Measurements from ENCODE around the gene ENTREP1. TPM values are rescaled to one million over a fixed set of nuclear protein-coding genes. Genes with fewer than 3 reads are reported as not detected.
A peak's percentile ranks its signal among the peaks of the same experiment; 100 is the strongest.

Gene ENTREP1
- total and polyA plus RNA-seq, 2 experiments from 2014 or later: 5.7 to 10.0 TPM

GRCh38 chr9:69313175-69313574 lies 11.8 kb upstream of the ENTREP1 start:
- Mint-ChIP-seq H3K36me3 (ENCODE audit: low read depth) (peaks cover 52% of the 10 kb centered on the region), H3K27me3 (ENCODE audit: insufficient read depth, low read depth, poor library complexity) (peaks cover 4% of the 10 kb centered on the region), H3K27ac (no peak overlapping the region), H3K4me1 (peaks cover 10% of the 10 kb centered on the region), H3K4me3 (no peak overlapping the region), H3K9me3 (peaks cover 67% of the 10 kb centered on the region)
- ATAC-seq (no peak), DNase-seq (ENCODE audit: low spot score) (peak; percentile 49)
- peaks cover 6% of the 10 kb centered on the region; the same call in 1 of the 2 replicates for H3K9me2 ChIP-seq (ENCODE audit: insufficient read depth)
- H3K4me2 ChIP-seq: no peak overlapping the region
- no peak overlapping the region for H2AFZ ChIP-seq
- H3K4me1 ChIP-seq (ENCODE audit: insufficient read depth): peaks cover under 1% of the 10 kb centered on the region; the same call in 1 of the 2 replicates
- TF ChIP-seq EZH2 (IDR thresholded peaks at IDR 0.05; ENCODE audit: low read depth, unreplicated experiment) (no peak), JUNB (IDR thresholded peaks at IDR 0.05; ENCODE audit: unreplicated experiment) (no peak), REST (IDR thresholded peaks at IDR 0.05; ENCODE audit: unreplicated experiment) (no peak), ZNF462 (CRISPR knock-in tag; IDR thresholded peaks at IDR 0.05) (no peak), CREB1 (CRISPR knock-in tag; IDR thresholded peaks at IDR 0.05; ENCODE audit: low read depth) (no peak), STAT1 (IDR thresholded peaks at IDR 0.05; ENCODE audit: unreplicated experiment) (no peak), EZH2phosphoT487 (IDR thresholded peaks at IDR 0.05; ENCODE audit: unreplicated experiment) (no peak), ZNF331 (CRISPR knock-in tag; IDR thresholded peaks at IDR 0.05; ENCODE audit: low read depth) (no peak), NANOG (IDR thresholded peaks at IDR 0.05; ENCODE audit: borderline replicate concordance) (no peak), ZNF114 (CRISPR knock-in tag; IDR thresholded peaks at IDR 0.05) (no peak), POLR2AphosphoS5 (IDR thresholded peaks at IDR 0.05; ENCODE audit: low read depth) (no peak), CTCF (conservative IDR thresholded peaks at IDR 0.05; ENCODE audit: low read depth in 2 of 2) (no peak), ETS1 (IDR thresholded peaks at IDR 0.05) (no peak)
- peaks cover 4% of the 10 kb centered on the region; the same call in 1 of the 2 replicates for H3F3A ChIP-seq (replicated peaks; ENCODE audit: low read depth)
- no peaks in the 10 kb centered on the region for H3K79me2 ChIP-seq (replicated peaks; ENCODE audit: insufficient read depth)
- no peak overlapping the region for H3K4me3 ChIP-seq
- H3K27me3 ChIP-seq (ENCODE audit: insufficient read depth): no peaks in the 10 kb centered on the region
- 0 out of 2 replicates have a peak, but pooled peaks cover 19% of the 10 kb centered on the region for H3K36me3 ChIP-seq (ENCODE audit: insufficient read depth)
- no peak overlapping the region for H3K27ac ChIP-seq (ENCODE audit: low read depth)
- no peaks in the 10 kb centered on the region for H4K20me1 ChIP-seq (replicated peaks; ENCODE audit: insufficient read depth)

Measured in GM23338 (cell line).